ENCODE measurements around the gene ZNF766.
A peak's percentile ranks its signal among the peaks of the same experiment; 100 is the strongest.
"Not testable (repeated sequence)": the region's sequence is repeated elsewhere in the genome, so short reads cannot be mapped to it uniquely, and the experiment has no call there.

The ZNF766 gene
- total RNA-seq, result 89.0 to 94.5 reads per million in 2 donors

- DNase-seq, result peak; percentile 93
Observed at GRCh38 chr19:52269338-52270261, at the start of gene ZNF766. Gene ZNF766 (plus strand): TSS chr19:52269587. CDS start chr19:52269614, 27 bp downstream.

- DNase-seq, result no peak
Observed at GRCh38 chr19:52219611-52220010, 49.8 kb upstream of the ZNF766 start.

GRCh38 chr19:52221031-52221430 lies 48.4 kb upstream of the ZNF766 start:
- DNase-seq, result no peak

- no peak for DNase-seq
Observed at GRCh38 chr19:52221831-52222375, 47.5 kb upstream of the ZNF766 start.

GRCh38 chr19:52224211-52224610 lies 45.2 kb upstream of the ZNF766 start:
- DNase-seq, result no peak

GRCh38 chr19:52226652-52227051 lies 42.7 kb upstream of the ZNF766 start:
- DNase-seq, result no peak

- no peak for DNase-seq
Observed at GRCh38 chr19:52227196-52227940, 42.0 kb upstream of the ZNF766 start.

- no peak for DNase-seq
Observed at GRCh38 chr19:52227980-52228379, 41.4 kb upstream of the ZNF766 start.

GRCh38 chr19:52229524-52229923 lies 39.9 kb upstream of the ZNF766 start:
- DNase-seq, result no peak

- DNase-seq, result no peak
Observed at GRCh38 chr19:52230685-52231084, 38.7 kb upstream of the ZNF766 start.

- no peak for DNase-seq
Observed at GRCh38 chr19:52231154-52231910, 38.1 kb upstream of the ZNF766 start.

GRCh38 chr19:52234406-52234805 lies 35.0 kb upstream of the ZNF766 start:
- no peak for DNase-seq

GRCh38 chr19:52237197-52237596 lies 32.2 kb upstream of the ZNF766 start:
- no peak for DNase-seq

GRCh38 chr19:52237771-52238400 lies 31.5 kb upstream of the ZNF766 start:
- DNase-seq, result no peak

GRCh38 chr19:52244021-52244420 lies 25.4 kb upstream of the ZNF766 start:
- no peak for DNase-seq

- DNase-seq, result no peak
Observed at GRCh38 chr19:52248241-52248640, 21.1 kb upstream of the ZNF766 start.

GRCh38 chr19:52258426-52258825 lies 11.0 kb upstream of the ZNF766 start:
- no peak for DNase-seq

GRCh38 chr19:52265556-52265955 lies 3.8 kb upstream of the ZNF766 start:
- not testable (repeated sequence) for DNase-seq

- no peak for DNase-seq
Observed at GRCh38 chr19:52270266-52270885, 989 bp downstream of the ZNF766 start.

- DNase-seq, result no peak
Observed at GRCh38 chr19:52273301-52273700, 3.9 kb downstream of the ZNF766 start.

GRCh38 chr19:52274191-52274590 lies 4.8 kb downstream of the ZNF766 start:
- no peak for DNase-seq

GRCh38 chr19:52275988-52276387 lies 6.6 kb downstream of the ZNF766 start:
- no peak for DNase-seq

All from activated gamma-delta T cell (primary cell).